ENCODE measurements around the gene GK2. TPM values are rescaled to one million over a fixed set of nuclear protein-coding genes. Genes with fewer than 3 reads are reported as not detected.

Gene GK2
- total and polyA plus RNA-seq, 9 donors, result not detected

- TF ChIP-seq EP300 (IDR thresholded peaks at IDR 0.05), result no peak
- Histone ChIP-seq H3K36me3 (no peaks in the 10 kb centered on the region), H3K27me3 (no peaks in the 10 kb centered on the region), H3K4me3 (no peak overlapping the region), H3K9me3 (no peaks in the 10 kb centered on the region), H3K27ac (no peak overlapping the region), H3K4me1 (ENCODE audit: insufficient read depth) (no peaks in the 10 kb centered on the region)
- DNase-seq, result no peak
- 48 to 60% (median 50%) methylated on average over 4 of the region's 4 CpGs for WGBS, 3 donors
- intact Hi-C loops (cut with DNase I), result no loop called here
Observed at GRCh38 chr4:79385641-79386040, 22.4 kb downstream of the GK2 start.

GRCh38 chr4:79381161-79381560 lies 26.9 kb downstream of the GK2 start:
- H3K4me3 ChIP-seq, result no peak overlapping the region
- H3K36me3 ChIP-seq, result no peaks in the 10 kb centered on the region
- no peak overlapping the region for H3K27ac ChIP-seq
- no peaks in the 10 kb centered on the region for H3K4me1 ChIP-seq (ENCODE audit: insufficient read depth)
- TF ChIP-seq POLR2A (IDR thresholded peaks at IDR 0.05) (no peak), CTCF (IDR thresholded peaks at IDR 0.05) (no peak), EP300 (IDR thresholded peaks at IDR 0.05) (no peak)
- no peaks in the 10 kb centered on the region for H3K9me3 ChIP-seq
- intact Hi-C loops (cut with DNase I), result no loop called here
- no peaks in the 10 kb centered on the region for H3K27me3 ChIP-seq
- WGBS, 3 donors, result 27 to 48% (median 33%) methylated on average over 1 of the region's 1 CpG
- DNase-seq, result no peak

GRCh38 chr4:79370026-79370425 lies 38.0 kb downstream of the GK2 start:
- intact Hi-C loops (cut with DNase I), result no loop called here
- H3K4me1 ChIP-seq (ENCODE audit: insufficient read depth), result no peaks in the 10 kb centered on the region

GRCh38 chr4:79367096-79367495 lies 40.9 kb downstream of the GK2 start:
- Histone ChIP-seq H3K27me3 (no peaks in the 10 kb centered on the region), H3K9me3 (no peaks in the 10 kb centered on the region), H3K4me3 (no peak overlapping the region), H3K4me1 (ENCODE audit: insufficient read depth) (no peaks in the 10 kb centered on the region), H3K36me3 (no peaks in the 10 kb centered on the region), H3K27ac (no peak overlapping the region)
- TF ChIP-seq EP300 (IDR thresholded peaks at IDR 0.05), result no peak
- TF ChIP-seq CTCF (IDR thresholded peaks at IDR 0.05), result no peak
- DNase-seq, result no peak
- WGBS, 3 donors, result 88 to 96% (median 90%) methylated on average over 2 of the region's 2 CpGs
- intact Hi-C loops (cut with DNase I), result no loop called here

More at GRCh38 chr4:79370026-79370425, 38.0 kb downstream of the GK2 start:
- no peaks in the 10 kb centered on the region for H3K27me3 ChIP-seq
- no peaks in the 10 kb centered on the region for H3K36me3 ChIP-seq
- no peak overlapping the region for H3K4me3 ChIP-seq
- no peak for DNase-seq
- WGBS, 3 donors, result 72 to 82% (median 79%) methylated on average over 2 of the region's 2 CpGs
- H3K9me3 ChIP-seq, result no peaks in the 10 kb centered on the region
- TF ChIP-seq EP300 (IDR thresholded peaks at IDR 0.05), result no peak
- no peak for TF ChIP-seq CTCF (IDR thresholded peaks at IDR 0.05)
- TF ChIP-seq POLR2A (IDR thresholded peaks at IDR 0.05), result no peak
- no peak overlapping the region for H3K27ac ChIP-seq

GRCh38 chr4:79366422-79366821 lies 41.6 kb downstream of the GK2 start:
- Histone ChIP-seq H3K36me3 (no peaks in the 10 kb centered on the region), H3K27me3 (no peaks in the 10 kb centered on the region), H3K4me3 (no peak overlapping the region), H3K27ac (no peak overlapping the region), H3K9me3 (no peaks in the 10 kb centered on the region), H3K4me1 (ENCODE audit: insufficient read depth) (no peaks in the 10 kb centered on the region)
- intact Hi-C loops (cut with DNase I), result no loop called here
- DNase-seq, result no peak
- no peak for TF ChIP-seq CTCF (IDR thresholded peaks at IDR 0.05)
- TF ChIP-seq POLR2A (IDR thresholded peaks at IDR 0.05), result no peak
- no peak for TF ChIP-seq EP300 (IDR thresholded peaks at IDR 0.05)

Data from ovary (tissue), 9 donors.